Measurements from ENCODE around the gene GRAMD1A. TPM values are rescaled to one million over a fixed set of nuclear protein-coding genes. Genes with fewer than 3 reads are reported as not detected.
"Not testable (repeated sequence)": the region's sequence is repeated elsewhere in the genome, so short reads cannot be mapped to it uniquely, and the experiment has no call there.

Gene GRAMD1A
- total RNA-seq, 1 donor from 2014 or later: 88.0 TPM

GRCh38 chr19:34967551-34967950 lies 32.6 kb upstream of the GRAMD1A start:
- no peaks in the 10 kb centered on the region for H3K36me3 ChIP-seq (ENCODE audit: control insufficient read depth, insufficient read depth, low read length)

DNA sequence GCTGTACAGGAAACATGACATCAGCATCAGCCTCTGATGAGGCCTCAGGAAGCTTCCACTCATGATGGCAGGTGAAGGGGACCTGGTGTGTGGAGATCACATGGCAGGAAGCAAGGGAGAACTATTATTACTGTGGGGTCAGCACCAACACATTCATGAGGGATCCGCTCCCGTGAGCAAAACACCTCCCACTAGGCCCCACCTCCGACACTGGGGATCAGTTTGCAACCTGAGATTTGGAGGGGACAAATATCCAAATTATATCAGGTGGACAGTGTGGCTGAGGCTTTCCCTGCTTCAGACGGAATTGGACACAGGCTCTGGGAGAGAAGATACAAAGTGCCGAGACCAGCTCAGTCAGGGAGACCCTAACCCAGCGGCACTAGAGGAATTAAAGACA lies 30.4 kb upstream of the GRAMD1A start:
- no peak for DNase-seq (ENCODE audit: low read depth)
- TF ChIP-seq CTCF (IDR thresholded peaks at IDR 0.05; ENCODE audit: insufficient read depth, low read length, poor library complexity, severe bottlenecking): no peak
- H3K27me3 ChIP-seq (ENCODE audit: control insufficient read depth, insufficient read depth, low read length): peaks cover 3% of the 10 kb centered on the region
- H3K4me3 ChIP-seq (ENCODE audit: low read depth, low read length): no peak overlapping the region
- H3K36me3 ChIP-seq (ENCODE audit: control insufficient read depth, insufficient read depth, low read length): no peaks in the 10 kb centered on the region

More at GRCh38 chr19:34967551-34967950, 32.6 kb upstream of the GRAMD1A start:
- Histone ChIP-seq H3K27me3 (ENCODE audit: control insufficient read depth, insufficient read depth, low read length) (no peaks in the 10 kb centered on the region), H3K4me3 (ENCODE audit: low read depth, low read length) (no peak overlapping the region)
- TF ChIP-seq CTCF (IDR thresholded peaks at IDR 0.05; ENCODE audit: insufficient read depth, low read length, poor library complexity, severe bottlenecking): no peak
- no peak for DNase-seq (ENCODE audit: low read depth)

DNA sequence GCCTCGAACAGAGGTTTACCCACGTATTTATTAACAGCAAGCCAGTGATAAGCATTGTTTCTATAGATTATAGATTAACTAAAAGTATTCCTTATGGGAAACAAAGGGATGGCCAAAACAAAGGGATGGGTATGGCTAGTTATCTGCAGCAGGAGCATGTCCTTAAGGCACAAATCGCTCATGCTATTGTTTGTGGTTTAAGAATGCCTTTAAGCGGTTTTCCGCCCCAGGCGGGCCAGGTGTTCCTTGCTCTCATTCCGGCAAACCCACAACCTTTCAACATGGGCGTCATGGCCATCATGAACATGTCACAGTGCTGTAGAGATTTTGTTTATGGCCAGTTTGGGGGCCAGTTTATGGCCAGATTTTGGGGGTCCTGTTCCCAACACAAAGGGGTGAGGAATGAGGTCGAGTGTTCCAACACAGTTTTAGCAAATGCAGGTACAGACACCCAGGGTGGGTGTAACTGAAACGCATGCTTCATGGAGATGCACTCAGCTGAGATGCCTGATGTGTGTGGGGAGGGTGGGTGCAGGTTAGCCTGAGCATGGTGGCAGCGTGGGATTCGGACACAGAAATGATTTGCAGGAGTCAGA lies 29.8 kb upstream of the GRAMD1A start:
- H3K27me3 ChIP-seq (ENCODE audit: control insufficient read depth, insufficient read depth, low read length); H3K36me3 ChIP-seq (ENCODE audit: control insufficient read depth, insufficient read depth, low read length); H3K4me3 ChIP-seq (ENCODE audit: low read depth, low read length); DNase-seq (ENCODE audit: low read depth): not testable (repeated sequence)

- no peak for DNase-seq (ENCODE audit: low read depth)
- TF ChIP-seq CTCF (IDR thresholded peaks at IDR 0.05; ENCODE audit: insufficient read depth, low read length, poor library complexity, severe bottlenecking): no peak
- Histone ChIP-seq H3K36me3 (ENCODE audit: control insufficient read depth, insufficient read depth, low read length) (no peaks in the 10 kb centered on the region), H3K27me3 (ENCODE audit: control insufficient read depth, insufficient read depth, low read length) (peaks cover 3% of the 10 kb centered on the region), H3K4me3 (ENCODE audit: low read depth, low read length) (no peak overlapping the region)
These were observed 27.9 kb upstream of the GRAMD1A start for GRCh38 chr19:34972163-34972705.

DNA sequence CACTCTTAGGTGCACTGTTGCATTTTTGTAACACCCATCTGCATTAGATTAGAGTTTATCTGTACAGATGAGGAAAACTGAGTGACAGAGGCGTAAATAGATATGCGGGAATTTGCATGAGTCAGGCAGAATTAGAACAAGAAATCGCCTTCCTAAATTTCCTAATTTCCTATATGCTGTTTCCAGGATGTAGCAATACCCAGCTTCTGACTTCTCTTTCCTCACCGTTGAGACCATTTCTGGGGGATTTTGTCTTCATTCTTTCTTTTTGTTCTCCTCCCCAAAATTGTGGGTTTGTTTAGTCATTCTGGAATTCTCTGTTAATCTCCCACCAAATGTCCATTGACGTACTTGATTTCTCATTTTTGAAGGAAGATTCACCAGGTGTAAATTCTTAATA lies 25.5 kb upstream of the GRAMD1A start:
- TF ChIP-seq CTCF (IDR thresholded peaks at IDR 0.05; ENCODE audit: insufficient read depth, low read length, poor library complexity, severe bottlenecking): no peak
- Histone ChIP-seq H3K27me3 (ENCODE audit: control insufficient read depth, insufficient read depth, low read length) (peaks cover 3% of the 10 kb centered on the region), H3K36me3 (ENCODE audit: control insufficient read depth, insufficient read depth, low read length) (no peaks in the 10 kb centered on the region), H3K4me3 (ENCODE audit: low read depth, low read length) (no peak overlapping the region)
- DNase-seq (ENCODE audit: low read depth): no peak

- no peak for TF ChIP-seq CTCF (IDR thresholded peaks at IDR 0.05; ENCODE audit: insufficient read depth, low read length, poor library complexity, severe bottlenecking)
- Histone ChIP-seq H3K4me3 (ENCODE audit: low read depth, low read length) (no peak overlapping the region), H3K27me3 (ENCODE audit: control insufficient read depth, insufficient read depth, low read length) (peaks cover 3% of the 10 kb centered on the region), H3K36me3 (ENCODE audit: control insufficient read depth, insufficient read depth, low read length) (no peaks in the 10 kb centered on the region)
- DNase-seq (ENCODE audit: low read depth): no peak
These were observed 25.1 kb upstream of the GRAMD1A start for GRCh38 chr19:34975056-34975455.

Measured in kidney epithelial cell (primary cell).